Dermis microvascular lymphatic vessel endothelial cell (primary cell): ENCODE data around the gene ETV1. TPM values are rescaled to one million over a fixed set of nuclear protein-coding genes. Genes with fewer than 3 reads are reported as not detected.
"Not testable (repeated sequence)": the region's sequence is repeated elsewhere in the genome, so short reads cannot be mapped to it uniquely, and the experiment has no call there.

Source experiments
- DNase-seq, 2 donors: peaks; one replicate each; pipeline versions ENCODE4 v3.0.0 to v3.0.0-alpha.2; 2010; ENCODE audit warnings: low read depth in 2 of 2
- total RNA-seq: library from RNA; depleted of rRNA; stranded (reverse); fragments of >200 nt; gene quantifications from 2 replicates; pipeline ENCODE4 v1.2.1, GENCODE V29; 2014

ETV1 gene
- total RNA-seq, 1 donor from 2014 or later, result 10.0 TPM

DNA sequence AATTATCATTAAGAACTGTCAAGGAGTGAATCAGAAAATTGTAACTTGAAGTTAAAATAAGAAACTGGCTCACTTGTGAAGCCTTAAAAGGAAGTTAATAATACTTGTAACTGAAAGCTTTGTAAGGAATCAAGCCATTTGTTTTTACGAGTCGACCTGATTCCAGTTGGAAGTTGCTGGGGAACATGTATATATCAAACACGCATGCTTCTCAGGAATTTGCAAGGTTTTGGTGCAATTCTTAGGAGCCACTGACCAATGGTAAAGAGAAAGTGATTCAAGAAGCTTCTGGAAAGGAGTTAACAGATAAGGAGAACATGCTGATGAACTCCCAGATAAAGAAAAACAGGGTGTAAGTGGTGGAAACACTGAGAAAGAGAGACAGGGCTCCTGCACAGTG lies 56.4 kb downstream of the ETV1 start:
- no peak for DNase-seq

DNA sequence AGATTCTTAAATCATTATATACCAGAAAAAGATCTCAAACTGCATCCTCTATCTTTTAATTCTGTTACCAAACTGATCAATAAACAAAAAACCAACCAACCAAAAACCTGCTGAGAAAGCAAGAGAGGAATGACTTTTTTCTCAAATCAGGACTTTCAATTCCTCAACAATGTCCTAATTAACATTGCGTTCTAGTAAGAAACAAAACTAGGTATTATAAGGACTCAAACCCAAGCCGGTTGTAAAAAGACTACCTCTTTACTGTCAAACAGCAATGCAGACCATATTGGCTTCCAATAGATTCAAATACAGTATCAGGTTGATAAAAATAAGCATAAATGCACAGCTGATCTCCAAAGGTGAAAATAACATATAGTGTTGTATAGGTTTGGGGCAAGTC lies 57.3 kb downstream of the ETV1 start:
- no peak for DNase-seq

DNA sequence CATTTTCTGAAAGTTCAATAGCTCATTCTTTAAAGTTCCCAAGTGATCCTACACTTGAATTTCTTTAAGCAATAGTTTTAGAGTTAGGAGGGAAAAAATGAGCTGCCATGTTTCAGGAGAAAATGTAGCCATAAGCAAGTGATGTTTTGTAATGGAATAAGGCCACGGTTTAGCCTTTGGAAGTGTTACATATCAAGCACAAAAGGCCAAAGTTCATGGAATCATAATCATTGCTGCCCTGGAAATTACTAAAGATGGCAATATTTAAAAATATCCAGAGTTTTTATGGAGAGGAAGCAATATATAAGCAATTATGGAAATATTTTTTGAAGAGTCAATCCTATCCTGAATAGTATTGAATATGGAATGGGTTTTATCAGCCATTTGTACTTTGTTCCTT lies 68.4 kb downstream of the ETV1 start:
- DNase-seq, result no peak

DNA sequence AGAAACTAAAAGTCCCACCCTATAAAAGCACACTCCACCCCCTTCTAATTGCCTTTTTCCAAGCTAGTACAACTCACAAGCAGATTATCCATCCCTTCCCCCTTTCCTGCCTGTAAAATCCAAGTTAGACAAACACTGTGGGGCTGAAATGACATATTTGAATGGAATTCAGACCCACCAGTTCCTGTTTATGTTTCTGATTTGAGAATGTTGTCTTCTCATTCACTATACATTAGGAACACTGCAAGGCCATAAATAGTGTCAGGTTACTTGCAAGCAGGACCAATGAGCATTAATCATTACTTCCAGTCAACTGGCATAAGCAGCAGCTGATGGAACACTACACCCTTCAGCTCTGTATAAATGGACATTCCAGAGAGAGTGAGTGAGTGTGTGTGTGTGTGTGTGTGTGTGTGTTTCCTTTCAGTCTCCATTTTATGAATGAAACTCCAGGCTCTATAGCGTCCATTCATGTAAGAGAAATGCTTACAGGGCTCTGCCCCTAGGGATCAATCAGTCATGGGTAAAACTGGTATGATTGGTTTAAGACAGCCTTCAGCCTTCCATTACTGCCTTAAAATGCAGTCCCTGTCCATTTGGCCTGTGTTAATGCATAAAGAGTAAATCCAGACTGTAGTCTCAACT lies 69.3 kb downstream of the ETV1 start:
- DNase-seq, result peak; percentile 99 to 100

DNA sequence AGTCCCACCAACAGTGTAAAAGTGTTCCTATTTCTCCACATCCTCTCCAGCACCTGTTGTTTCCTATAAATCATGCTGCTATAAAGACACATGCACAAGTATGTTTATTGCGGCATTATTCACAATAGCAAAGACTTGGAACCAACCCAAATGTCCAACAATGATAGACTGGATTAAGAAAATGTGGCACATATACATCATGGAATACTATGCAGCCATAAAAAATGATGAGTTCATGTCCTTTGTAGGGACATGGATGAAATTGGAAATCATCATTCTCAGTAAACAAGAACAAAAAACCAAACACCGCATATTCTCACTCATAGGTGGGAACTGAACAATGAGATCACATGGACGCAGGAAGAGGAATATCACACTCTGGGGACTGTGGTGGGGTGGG lies 71.1 kb downstream of the ETV1 start:
- DNase-seq, result not testable (repeated sequence)

DNA sequence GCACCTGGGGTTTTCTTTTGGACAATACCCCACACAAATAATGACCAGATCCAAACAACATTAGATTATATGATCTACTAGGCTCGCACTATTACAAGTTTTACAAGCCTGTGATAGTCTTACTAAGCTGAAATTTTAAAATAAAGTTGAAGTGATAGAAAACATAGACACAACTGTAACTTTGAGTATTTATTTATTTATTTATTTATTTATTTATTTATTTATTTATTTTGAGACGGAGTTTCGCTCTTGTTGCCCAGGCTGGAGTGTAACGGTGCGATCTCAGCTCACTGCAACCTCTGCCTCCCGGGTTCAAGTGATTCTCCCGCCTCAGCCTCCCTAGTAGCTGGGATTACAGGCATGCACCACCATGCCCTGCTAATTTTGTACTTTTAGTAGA lies 72.4 kb downstream of the ETV1 start:
- not testable (repeated sequence) for DNase-seq

DNA sequence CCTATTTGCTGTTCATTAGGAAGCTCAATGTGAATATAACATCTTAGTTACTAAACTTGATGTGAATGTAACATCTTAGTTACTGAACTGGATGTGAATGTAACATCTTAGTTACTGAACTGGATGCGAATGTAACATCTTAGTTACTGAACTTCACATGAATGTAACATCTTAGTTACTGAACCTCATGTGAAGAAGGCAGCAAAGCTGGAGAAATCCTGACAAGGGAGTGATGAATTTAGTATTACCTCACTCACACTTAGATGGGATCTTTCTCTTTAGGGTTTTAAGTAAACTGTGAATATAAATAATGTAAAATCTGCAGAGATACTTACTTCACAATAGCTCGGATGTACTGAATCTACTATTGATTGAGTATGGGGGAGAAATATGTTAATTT lies 73.6 kb downstream of the ETV1 start:
- DNase-seq, result no peak

DNA sequence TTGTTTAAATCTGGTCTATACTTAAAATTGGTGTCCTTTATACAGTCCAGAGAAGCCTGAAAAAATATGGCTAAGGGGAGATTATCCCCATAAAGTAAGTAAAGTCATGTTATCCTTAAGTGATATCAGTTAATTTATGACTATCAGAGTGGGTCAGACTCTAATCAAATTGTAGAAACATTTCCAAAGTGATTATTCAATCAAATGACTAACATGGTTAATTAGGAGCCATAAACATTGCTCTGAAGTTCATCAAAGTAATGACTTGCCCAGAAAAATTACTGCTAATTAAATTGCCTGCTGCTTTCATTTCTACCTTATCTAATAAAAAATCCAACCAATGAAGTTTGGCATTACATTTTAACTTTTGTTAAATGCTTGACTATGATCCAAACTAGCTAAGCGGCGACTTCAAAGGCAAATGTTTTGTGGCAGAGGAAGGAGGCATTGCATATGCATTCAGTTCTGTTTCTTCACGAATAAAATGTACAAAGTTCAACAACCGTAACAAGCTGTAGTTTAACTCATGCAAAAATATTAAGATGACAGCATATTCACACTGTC lies 76.7 kb downstream of the ETV1 start:
- no peak for DNase-seq

DNA sequence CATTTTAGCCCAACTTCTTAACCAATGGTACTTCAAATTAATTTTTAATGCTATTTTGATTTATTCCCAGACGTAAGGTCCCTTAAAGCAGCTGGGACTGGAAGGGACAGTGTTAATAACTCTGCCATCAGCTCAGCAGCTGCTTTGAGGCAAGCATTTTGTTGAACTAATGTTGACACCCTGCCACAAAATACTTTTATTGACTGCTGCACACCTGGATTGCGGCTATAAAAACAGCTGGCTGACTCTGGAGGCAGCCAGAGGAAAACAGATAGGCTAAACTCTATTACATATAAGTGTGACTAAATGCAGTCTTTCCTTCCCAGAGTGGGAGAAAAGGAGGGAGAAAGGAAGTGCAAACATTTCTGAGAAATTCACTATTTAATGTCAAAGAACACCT lies 77.6 kb downstream of the ETV1 start:
- DNase-seq, result no peak

DNA sequence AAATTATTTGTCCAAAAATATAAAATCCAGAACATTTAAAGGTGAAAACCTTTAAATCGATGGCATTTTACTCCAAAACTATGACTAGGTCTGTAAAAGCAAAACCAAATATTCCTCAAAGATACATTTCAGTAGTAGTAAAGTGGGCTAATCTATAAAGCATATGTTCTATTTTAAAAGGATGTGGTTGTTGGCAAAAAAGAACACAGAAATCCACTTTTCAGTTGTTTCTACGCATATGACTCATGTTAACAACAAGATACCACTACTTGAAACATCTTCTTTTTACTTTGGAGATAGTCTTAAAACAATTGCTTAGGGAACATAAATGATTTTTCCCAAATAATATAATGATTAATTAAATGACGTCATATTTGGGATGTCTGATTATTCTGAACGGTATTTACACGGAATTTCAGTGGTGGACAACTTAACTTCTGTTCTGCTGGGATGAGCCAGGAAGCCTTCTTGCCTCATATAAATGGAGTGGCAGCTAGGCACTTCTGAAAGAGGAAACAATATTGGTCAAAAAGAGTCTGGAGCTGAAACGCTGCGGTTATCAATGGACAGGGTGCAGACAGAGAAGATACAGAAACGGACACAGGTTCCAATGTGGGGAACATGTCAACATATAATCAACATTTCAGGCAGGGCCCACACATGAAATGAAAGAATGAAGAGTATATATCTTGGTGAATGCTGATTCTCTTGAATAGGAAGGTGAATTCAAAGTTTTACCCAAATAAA lies 78.5 kb downstream of the ETV1 start:
- DNase-seq, result no peak

DNA sequence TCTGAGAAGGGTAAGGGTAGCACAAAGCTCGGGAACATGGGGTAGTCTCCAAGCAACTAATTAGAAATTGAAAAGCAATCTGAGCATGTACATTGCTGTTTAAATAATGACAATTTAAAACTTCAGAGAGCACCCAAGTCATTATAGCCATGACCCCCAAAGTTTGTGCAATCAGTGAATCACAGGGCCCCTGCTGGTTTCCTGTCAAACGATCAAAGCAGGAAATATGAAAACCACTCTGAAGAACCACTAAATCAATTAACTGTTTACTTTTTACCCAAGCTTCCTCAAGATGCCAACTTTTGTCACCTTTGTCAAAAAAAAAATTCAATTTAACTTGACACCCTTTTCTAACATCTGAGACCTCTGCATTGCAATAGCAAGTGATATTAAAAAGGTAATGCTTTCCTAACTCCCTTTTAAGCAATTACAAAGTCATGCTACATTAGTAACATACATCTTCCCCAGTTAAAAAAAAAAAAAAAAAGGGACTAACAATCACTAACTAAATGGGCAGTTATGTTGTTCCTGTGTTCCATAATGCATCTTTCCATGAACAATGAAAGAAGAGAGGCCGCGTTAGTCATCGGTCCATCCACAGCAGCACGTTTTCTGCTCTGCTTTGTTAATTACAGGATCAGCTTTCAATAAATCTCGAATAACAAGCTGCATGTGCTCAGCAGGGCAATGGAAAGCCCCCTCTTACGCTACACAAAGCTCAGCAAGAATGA lies 80.6 kb downstream of the ETV1 start:
- DNase-seq, result no peak

DNA sequence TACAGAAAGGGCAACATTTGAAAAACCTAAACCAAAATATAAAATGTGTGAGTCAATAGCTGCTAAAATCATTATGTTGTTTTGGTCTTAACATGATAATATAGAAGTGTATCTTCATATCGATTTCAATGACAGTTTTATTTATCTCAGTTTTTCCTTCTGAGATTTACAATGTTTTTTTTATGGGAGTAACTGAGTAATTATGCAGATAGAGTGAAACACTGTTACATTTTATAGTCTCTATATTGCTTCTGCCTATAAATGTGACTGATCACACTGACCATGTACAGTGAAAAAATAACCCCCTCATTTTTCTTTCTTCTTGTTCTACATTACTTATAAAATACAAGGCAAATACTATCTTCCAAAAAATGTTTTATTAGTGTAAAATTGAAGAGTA lies 81.6 kb downstream of the ETV1 start:
- DNase-seq, result no peak

DNA sequence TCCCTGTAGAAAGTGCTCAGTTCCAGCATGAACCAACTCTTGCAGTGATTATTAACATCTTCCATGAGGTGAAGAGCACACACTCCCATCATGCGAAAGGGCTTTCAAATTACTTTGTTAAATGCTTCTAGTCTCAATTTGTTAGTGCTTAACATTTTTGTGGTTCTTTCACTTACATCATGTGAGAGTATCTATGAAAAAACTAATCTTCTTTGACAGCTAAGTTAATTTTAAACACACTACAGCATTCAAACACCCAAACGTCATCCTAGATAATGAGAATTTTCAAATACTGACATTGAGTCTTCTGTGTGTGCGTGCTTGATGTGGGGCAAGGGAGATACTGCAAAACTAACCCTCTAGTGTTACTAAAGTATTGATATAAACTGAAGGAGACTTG lies 84.8 kb downstream of the ETV1 start:
- DNase-seq, result no peak

DNA sequence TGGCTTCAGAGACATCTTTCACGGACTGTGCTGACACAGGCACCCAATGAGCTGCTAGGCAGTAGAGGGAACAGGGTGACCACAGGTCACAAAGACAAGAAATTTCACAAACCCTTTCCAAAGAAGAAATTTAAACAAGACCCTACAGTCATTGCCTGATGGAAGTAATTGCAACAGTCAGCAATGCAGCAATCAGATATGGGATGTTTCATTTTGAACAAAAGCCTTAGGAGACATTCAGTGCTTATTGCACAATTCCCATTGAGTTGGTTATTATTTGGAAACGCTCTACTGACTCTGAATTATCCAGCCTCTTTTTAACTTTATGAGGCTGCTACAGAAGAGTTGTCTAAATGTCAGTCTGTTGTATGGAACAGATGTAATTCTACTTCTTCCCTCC lies 85.5 kb downstream of the ETV1 start:
- DNase-seq, result no peak

DNA sequence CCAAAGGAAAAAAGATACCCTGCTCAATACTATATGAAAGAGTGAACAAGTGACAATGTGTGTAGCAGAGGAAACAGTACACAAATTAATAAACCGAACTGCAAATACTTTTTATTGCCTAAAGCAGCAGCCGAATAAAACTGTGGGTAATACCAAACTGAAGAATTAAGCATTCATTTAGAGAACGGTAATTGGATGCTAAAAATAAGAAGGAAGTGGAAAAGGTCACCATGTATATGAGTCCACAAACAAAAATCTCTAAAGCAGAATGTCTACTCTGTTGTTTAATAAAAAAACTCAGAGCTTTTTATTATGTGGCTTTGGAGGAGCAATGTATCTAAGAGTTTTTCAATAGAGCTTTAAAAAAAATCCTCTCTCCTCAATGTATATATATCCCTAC lies 87.9 kb downstream of the ETV1 start:
- DNase-seq, result no peak

DNA sequence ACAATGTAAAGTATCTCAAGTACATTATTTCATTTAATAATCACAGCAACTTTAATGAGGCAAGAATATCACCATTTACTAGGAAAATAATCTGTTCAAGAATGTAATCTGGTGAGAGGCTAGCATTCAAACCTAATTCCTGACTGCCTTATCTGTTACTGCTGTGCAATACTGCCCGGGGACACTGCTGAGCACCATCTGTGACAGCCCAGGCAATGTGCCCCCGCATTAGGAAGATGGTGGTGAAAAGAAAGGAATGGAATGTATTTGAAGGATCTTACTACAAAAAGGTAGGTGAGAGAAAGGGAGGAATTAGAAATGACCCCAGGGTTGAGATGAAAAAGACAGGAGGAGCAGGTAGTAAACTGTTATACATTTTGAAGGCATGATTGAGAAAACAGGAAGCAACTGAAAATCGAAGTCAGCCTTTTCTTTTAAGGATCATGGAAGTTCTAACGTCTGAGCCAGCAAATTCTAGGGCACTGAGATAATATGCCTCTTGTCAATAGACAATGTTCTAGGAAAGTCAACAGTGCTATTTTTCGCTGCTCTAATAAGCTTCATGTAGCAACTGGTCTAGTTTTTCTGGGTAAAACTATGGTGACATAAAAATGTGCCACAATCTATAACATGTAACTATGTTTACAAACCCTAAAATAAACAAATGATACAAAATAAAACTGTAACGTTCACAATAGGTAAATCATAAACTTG lies 90.4 kb downstream of the ETV1 start:
- DNase-seq, result no peak

DNA sequence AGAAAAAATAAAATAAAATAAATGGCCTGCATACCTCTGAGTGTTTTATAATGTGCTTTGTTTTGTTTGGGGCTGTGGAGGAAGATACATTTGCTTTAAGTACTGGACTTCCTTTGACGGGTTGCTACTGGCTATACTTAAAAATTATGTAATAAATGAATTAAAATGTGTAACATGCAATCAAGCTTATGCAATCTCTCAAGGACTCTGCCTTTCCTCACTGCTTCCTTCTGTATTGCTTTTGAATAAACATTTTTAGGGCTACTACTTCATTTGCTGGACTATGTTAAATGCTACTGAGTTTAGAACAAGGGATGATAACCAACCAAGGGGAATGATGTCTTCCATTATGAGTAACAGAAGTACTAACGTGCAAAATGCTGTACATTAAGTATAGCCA lies 91.6 kb downstream of the ETV1 start:
- DNase-seq, result no peak

DNA sequence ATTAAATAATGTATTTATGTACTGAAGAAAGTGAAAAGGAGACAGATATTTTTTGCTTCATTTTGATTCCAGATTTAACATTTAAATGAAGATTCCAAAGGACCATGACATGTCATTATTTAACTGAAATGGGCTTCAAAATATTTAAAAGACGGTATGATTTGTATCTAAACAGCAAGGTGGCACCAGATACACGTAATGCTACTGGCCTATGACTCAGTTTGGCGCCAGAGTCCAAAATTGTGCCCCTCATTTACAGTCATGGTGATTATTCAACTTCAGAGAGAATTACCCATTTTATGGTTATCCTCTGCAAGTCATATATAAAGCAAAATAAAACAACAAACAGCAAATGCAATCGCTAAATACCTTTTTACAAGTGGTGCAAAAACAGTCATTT lies 94.5 kb downstream of the ETV1 start:
- DNase-seq, result peak in 1 of 2 donors; percentile 0

DNA sequence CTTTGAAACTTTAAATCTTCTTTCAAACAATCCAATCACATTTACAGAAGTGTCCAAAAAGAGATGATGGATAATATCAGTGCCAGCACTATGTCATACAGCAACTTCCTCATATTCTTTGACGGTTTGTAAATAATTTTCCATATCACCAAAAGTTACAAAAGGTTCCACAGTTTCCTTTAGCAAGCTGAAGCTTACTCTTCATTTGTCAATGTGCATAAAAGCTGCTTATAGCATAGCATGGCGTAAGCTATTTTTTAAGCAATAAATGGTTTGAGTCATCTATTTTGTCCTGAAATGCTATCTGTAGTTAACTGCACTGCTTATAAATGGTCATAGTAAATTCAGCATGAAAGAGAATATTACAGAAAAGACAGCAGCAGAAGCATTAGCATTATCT lies 95.1 kb downstream of the ETV1 start:
- DNase-seq, result no peak

DNA sequence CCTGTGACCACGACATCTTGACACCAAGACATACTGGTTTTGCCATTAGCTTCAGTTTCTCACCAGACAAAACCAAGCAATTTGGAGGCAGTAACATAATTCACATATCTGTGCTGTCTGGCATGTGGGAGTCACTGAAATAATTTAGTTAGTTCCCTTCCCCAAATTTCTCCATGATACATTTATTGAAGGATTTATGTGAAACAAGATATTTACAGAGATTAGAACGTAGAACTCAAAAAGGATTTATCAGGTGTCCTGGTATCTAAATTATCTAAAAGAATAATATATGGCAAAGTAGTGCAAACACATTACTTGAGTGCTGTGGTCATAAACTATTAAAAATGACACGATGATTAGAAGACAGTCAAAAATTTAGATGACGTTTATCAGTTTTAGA lies 98.7 kb downstream of the ETV1 start:
- no peak for DNase-seq

DNA sequence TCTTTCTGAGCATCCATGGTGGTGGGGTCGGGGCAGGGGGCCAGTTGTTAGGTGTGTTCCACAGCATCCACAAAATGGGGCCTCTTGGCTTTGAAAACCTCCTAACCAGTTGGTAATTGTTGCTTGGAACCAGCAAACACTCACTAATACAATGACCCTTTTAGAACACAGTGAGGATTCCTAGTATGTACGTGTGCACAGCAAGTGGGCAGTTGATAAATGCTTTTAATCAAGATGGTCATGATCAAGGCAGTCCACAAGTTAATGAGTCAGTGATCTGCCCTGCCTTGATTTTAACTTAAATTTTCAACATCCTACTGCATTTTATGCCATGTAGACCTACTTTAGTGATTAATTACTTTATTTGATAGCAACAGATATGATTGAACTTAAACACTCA lies 103.1 kb downstream of the ETV1 start:
- no peak for DNase-seq

DNA sequence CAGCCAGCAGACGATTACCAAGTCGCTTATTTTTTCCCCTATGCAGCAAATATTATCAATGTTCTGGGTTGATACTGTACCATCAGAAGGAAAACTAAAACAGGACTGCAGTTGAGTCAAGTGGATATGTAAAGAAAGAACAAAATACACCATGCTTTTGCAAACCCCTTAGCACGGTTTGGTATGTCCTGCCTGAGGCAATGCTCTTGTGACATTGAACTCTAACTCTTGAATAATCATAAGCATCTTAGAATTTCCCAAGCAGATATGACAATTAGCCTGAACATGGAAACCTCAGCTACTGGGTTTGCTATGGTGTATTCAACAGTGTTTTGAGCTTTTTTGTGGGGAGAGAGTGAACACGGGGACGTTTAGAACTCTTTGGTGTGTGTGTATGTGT lies 107.4 kb downstream of the ETV1 start:
- DNase-seq, result no peak
